Measurements from ENCODE around the gene CCDC57.

CCDC57 gene

DNA sequence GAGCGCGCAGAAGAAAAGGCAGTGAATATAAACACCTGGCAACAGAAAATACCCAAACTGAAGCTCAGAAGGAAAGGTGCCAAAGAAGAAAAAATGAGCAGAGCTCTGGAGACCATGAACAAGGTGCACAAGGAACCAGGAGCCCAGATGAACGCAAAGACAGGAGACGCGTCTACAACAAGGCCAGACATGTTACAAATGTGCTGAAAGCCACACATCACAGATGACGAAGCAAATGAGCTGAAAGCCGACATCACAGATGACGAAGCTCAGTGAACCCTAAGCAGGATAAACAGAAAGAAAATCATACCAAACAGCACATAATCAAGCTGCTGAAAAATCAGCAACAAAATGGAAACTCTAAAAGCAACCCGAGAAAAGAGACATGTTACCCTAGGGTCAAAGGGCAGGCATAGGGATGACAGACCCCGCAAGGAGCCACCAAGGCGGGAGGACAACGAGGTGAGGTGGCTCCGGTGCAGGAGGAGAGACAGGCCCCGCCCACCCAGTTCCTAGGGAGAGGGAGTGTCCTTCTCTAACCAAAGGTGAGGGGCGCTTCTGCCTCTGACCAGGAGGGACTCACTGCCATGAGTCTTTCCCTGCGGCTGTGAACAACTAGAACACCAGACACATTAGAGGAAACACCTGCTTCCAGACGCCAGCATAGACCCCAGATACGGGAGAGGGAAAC lies 39.1 kb downstream of the CCDC57 start:
- DNase-seq: no peak

DNA sequence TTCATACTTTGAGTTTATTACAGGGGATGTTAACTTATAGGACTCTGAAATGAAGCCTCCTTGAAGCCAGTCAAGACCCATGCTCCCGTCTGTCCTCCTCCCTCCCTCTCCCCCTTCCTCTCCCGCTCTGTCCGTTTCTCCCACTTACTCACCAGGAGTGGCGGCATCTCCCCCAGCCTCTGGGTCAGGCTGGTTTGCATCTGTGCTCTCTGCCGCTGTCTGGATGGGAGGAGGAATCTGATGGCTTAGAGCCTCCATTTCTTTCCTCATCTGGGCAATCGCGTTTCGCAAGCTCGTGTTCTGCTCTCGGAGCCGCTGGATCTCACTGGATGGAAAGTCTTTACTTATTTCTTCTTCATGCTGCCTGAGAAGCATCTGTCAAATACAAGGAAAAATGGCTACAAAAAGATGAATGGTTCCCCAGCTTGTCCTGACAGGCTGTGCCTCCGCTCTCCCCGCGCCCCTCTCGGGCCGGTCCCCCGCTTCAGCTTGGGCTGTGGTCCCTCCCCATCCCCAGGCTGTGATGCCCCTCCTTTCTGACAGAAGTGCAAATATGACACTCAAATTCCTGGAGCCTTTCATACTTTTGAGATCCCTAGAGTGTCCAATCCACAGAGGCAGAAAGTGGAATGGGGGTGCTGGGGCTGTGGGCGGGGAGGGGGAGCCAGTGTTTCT lies 40.0 kb downstream of the CCDC57 start:
- DNase-seq: no peak

DNA sequence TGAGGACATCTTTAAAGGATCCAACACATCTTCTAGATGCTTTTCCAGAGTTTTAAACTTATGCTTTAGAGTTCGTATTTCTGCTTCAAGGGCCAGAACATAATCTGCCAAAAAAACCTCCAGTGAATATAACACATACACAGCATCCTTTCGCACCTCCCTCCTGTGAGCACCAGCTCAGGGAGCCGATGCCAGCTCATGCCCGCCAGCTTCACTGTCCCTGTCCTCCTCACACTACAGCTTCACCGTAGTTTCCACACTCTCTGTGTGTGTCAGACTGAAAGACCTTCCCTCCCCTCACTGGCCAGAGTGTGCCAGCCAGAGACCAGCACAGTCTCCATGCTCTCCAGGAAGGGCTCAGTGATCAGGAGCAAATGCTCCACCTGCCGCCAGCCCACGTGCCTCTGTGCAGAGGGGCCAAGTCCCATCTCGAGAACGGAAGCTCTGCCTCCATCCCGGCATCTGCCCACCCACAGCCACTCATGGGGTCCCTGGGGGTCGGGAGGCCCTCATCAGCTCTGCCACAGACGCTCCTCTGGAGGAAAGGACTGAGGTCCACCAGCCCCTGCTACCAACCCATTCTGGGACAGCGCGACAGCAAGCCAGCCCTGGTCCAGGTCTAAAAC lies 40.8 kb downstream of the CCDC57 start:
- no peak for DNase-seq

DNA sequence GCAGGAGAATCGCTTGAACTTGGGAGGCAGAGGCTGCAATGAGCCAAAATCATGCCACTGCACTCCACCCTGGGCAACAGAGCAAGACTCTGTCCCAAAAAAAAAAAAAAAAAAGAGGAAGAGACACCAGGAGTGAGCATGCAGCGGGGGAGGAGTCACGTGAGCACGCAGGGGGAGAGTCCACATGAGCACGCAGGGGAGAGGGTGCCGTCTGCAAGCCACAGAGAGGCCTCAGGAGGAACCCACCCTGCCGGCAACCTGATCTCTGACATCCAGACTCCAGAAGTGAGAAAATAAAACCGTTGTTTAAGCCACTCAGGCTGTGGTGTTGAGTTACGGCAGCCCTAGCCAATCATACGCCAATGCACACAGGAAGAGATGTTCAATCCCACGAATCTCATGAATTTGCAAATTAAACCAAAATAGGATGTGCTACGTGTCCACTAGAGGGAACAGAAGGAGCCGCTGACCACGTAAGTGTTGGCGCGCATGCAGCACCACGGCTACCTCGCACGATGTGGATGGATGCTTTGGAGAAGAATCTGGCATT lies 42.2 kb downstream of the CCDC57 start:
- no peak for DNase-seq

DNA sequence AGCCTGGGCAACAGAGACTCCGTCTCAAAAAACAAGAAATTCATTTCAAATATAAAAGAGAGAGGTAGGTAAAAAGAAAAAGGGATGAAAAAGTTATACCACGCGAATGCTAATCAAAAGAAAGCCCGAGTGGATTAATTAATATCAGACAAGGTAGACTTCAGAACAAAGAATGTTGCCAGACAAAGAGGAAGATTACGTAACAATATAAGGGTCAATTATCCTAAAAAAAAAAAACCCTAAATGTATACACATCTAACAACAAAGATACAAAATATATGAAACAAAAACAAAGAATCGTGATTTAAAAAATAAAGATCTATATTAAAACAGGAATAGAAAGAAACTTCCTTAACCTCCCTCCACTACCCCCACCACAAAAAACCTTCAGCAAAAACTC lies 44.1 kb downstream of the CCDC57 start:
- DNase-seq: no peak

DNA sequence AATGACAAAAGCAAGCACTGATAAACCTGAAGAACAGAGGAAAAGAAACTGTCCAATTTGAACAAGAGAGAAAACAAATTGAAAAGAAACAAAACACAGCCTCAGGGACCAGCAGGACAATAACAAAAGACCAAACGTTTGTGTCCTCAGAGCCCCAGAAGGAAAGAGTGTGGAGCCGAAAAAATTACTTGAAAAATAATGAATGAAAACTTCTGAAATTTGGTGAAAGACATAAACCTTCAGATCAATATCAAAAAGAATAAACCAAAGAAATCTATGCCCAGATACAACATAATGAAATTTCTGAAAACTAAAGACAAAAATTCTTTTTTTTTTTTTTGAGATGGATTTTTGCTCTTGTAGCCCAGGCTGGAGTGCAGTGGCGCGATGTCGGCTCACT lies 45.6 kb downstream of the CCDC57 start:
- DNase-seq: no peak

DNA sequence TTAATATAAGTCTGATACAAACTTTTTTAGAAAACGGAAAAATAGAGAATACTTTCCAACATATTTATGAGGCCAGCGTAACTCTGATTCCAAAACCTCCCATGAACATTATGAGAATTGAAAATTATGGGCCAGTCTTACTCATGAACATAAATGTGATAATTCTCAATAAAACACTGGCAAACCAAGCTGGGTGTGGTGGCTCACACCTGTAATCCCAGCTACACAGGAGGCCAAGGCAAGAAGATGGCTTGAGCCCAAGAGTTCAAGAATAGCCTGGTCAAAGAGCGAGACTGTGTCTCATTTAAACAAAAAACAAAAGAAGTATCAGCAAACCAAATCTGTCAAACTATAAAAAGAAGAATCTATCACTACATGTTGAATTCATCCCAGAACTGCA lies 47.8 kb downstream of the CCDC57 start:
- DNase-seq: no peak

DNA sequence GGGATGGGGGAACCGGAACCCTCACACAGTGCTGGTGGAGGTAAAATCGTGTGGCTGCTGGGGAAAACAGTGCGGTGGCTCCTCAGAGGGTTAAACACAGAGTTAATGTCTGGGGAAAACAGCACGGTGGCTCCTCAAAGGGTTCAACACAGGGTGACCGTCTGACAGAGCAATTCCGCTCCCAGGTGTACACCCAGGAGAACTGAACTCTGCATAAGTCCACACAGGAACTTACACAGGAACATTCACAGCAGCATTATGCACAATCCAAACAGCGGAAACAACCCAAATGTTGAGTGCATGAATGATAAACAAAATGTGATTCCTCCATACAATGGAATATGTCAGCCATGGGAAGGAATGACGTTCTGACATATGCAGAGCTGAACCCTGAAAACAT lies 51.4 kb downstream of the CCDC57 start:
- no peak for DNase-seq

DNA sequence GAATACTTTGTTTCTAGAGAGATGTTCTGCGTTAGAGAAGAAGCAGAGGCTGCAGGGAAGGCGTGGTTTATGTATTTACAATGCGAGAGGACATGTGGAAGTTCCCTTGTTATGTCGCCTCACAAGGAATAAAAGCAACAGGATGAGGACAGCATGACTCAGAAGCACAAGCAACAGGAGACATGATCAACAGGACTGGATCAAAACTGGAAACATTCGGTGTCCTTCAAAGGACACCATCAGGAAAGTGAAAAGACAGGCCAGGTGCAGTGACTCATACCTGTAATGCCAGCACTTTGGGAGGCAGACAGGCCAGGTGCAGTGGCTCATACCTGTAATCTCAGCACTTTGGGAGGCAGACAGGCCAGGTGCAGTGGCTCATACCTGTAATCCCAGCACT lies 52.6 kb downstream of the CCDC57 start:
- no peak for DNase-seq

DNA sequence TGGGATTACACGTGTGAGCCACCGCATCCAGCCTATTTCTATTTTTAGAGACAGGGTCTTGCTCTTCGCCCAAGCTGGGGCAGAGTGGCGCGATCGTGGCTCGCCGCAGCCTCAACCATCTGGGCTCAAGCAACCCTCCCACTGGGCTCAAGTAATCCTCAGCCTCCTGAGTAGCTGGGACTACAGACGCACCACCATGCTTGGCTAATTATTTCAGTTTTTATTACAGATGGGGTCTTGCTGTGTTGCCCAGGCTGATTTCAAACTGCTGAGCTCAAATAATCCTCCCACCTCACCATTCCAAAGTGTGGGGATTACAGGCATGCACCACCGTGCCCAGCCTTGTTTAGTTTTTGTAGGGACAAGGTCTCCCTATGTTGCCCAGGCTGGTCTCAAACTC lies 53.8 kb downstream of the CCDC57 start:
- DNase-seq: no peak

DNA sequence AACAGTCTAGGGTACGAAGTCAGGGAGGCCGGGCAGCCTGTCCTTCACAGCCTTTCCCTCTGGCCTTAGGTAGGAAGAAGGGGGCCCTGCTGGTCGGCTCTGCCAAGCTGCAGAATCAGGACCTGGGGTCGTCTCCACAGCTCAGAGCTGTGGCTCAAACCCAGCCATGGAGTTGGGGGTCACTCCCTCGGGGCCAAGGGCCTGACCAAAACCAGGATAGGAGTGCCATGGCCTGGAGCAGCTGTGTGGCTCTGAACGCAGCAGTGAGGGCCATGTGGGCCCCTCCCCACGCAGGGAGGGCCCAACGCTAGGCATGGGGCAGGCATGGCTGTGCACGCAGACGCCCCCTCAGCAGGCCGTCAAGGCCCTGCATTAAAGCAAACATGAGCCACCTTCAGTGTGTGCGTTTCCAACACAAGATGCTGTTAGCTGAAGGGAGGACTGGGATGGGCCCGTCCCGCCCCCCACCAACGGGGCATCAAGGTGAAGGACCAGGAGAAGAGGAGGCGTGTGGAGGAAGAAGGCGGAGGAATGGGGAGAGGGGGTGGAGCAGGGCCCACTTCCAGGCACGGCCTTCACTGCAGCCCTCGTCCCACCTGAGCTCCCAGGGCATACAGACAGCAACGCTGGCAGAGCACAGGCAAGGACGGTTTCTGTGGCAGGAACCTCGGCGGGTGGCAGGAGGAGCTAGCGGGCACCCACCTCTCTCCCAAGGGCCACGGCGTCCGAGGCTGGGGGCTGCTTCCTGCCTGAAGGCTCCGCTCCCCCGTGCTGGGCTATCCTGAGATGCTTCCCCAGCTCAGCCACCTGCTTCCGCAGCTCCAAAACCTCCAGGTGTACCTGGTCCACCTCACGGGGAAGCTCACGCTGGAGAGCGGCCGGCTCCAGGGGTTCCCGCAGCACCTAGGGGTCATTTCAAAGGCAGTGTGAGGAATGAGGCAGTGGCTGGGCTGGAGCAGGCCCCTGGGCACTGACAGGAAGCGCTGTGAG lies 55.3 kb downstream of the CCDC57 start:
- no peak for DNase-seq

DNA sequence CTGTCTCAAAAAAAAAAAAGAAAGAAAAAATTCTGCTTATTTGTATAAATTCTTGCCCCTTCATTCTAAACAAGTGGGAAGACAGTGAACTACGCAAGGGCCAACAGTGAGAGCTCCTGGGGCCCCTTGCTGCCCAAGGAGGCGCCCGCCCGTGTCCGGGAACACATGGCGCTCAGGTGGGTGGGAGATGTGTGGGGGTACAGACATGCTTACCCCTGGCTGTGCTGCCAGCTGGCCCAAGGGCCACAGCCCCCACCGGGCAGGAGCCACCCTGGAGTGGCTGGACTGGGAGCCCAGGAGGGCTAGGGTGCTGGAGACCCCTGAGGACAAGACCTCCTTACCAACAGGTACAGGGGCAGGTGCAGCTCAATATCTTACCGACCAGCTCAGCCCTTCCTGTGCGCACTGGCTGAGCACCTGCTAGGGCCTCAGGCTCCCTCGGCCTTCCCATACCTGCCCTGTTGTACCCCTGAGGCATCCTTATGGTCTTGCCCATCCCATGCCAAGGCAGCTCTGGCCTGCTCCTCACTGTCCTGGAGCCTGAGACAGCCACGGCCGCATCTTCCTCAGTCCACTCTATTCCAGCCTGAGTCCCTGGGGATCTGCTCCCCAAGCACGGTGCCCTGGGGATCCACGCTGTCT lies 56.2 kb downstream of the CCDC57 start:
- DNase-seq: no peak

DNA sequence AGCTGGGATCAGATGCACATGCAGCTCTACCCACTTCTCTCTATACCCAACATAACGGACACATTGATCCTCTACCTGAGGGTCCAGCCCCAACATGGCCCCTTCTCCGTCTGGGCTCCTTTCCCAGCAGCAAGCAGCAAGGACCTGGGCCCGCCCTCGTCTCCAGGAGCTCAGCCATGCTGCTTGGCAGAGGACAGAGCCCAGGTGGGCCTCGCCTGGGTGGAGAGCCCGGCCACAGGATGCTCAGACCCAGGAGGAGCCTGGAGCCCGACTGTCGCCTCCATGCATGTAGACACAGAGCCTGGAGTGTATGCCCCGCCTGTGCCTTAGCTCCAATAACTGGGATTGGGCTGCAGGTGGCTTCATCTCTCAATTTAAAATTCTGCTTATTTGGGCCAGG lies 57.0 kb downstream of the CCDC57 start:
- no peak for DNase-seq

DNA sequence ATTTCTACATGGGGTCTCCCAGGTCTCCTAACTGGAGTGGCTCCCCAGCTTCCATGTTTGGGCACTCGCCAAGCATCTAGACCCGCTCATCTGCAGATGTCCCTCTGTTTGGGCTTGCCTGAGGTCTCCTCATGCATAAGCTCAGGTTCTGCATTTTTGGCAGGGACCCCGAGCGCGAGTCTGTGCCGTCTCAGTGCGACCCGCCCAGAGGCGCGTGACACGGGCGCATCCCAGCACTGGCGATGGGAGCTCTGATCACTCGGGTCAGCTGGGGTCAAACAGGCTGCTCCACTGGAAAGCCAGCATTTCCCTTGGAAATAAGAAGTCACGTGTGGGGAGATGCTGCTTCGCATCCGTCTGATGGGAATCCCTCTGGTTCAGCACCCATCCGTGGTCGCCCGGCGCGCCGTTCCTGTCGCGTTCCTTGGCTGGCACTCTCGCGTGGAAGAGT lies 57.7 kb downstream of the CCDC57 start:
- no peak for DNase-seq

DNA sequence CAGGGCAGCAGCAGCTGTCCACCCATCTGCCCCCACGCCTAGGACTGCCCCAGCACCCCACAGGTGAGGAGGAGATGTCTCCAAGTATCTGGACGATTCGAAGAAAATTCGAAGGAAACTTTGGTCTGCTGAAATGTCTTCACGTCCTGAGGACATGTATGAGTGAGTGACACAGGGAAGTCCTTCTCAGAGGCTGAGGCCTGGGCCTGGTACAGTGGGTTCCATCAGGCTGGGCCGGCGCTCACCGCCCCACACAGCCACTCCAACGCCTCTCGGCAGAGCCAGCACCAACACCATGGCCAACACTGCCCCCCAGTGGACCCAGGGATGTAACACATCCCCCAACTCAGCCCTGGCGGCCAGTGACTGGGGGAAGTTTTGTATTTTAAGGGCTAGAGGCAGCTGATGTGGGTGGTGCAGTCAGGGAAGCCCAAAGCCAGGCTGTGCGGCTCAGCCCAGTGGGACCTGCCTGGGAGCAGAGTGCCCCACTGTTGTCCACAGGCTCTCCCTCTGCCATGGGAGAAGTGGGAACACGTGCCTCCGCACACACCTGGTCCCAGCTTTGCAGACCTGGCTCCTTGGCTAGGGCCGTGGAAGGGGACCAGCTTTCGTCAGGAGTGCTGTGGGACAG lies 58.8 kb downstream of the CCDC57 start:
- peak in 1 of 2 experiments; percentile 38 for DNase-seq

DNA sequence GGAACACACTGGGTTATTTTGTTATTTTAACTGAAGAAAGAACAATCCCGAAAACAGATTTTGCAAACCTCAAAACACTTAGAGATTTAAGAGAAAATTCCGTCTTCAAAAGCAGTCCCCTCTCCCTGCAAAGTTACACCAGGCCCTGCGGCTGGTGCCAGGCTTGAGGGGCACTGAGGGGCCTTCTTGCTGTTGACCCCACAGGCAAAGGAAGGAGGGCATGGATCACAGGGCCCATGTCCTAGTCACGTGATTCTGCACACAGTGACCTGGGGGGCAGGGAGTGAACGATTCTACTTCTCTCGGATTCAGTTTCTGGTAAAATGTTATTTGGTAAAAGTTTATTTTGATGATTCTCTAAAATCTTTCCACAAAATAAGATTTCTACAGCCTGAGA lies 59.3 kb downstream of the CCDC57 start:
- DNase-seq: no peak

DNA sequence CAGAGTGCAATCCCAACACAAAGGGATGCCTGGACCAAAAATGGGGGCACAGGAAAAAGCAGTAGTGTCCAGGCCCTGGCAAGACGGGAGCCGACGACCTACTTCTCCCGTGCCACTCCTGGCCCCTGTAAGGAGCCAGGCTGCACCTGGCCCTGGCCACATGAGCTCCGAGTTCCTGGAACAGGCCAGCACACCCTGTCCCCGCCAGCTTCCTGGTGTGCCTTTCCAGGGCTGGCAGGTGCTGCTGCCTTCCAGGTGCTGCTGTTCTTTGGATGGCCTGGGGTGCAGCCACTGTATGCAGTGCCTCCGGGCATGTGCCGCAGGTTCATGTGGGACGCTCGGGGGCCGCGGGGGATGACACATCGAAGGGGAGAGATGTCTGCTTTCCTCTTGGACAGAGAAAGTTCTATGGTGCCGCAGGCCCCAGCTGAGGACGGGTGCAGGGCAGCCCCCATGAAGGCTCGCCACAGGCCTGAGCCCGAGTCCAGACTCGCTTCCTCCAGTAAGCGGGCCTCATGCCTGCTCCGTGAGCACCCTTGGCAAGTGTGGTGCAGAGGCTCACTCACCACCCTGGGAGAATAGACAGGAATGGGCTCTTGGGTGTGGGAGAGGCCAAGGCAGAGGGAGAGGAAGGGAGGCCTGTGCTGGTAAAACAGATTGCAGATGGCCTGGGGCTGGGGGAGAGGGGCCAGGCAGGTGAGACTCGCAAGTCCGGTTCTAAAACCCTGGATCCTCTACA lies 59.9 kb downstream of the CCDC57 start:
- DNase-seq: no peak

DNA sequence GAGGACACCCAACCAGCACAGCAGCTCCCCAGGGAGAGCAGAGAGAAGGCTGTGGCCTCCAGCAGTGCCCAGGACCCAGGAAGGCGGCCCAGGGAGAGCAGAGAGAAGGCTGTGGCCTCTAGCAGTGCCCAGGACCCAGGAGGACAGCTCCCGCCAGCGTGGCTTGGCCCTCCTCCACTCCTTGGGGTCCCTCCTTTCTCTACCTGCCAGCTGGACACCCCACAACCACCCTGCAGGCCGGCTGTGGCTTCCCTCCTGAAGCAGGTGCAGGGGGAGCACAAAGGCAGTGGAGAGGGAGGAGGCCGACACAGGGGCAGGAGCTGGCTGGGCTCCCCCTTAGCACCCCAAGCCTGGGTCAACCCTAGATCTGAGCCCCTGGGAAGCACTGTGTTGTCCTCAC lies 60.5 kb downstream of the CCDC57 start:
- no peak for DNase-seq

DNA sequence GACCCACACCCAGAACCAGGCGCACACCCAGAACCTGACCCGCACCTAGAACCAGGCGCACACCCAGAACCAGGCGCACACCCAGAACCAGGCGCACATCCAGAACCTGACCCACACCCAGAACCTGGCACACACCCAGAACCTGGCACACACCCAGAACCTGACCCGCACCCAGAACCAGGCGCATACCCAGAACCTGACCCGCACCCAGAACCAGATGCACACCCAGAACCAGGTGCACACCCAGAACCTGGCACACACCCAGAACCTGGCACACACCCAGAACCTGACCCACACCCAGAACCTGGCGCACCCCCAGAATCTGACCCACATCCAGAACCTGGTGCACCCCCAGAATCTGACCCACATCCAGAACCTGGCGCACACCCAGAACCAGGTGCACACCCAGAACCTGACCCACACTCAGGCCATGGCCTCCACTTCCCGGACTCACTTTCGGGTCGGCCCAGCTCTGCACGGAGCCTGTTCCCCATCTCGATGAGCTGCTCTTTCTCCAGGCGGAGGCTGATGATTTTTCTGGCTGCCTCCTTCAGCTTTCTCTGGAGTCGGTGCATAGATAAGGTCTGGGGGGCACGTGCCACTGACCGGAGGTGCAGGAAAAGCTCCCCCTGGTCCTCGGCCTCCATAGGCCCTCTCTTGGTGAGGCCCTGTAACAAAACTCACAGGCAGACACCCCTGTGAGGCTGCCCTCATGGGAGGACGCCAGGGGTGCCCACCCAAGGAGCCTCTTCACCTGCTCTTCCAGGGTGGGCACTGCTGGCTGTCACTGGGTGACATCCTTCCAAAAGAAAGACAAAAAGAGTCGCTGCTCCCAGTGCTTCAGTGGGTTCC lies 61.3 kb downstream of the CCDC57 start:
- no peak for DNase-seq

All from NCI-H524 (cell line).